Upper lobe of left lung (tissue), 6 donors: ENCODE measurements around the gene PTPRK. TPM values are rescaled to one million over a fixed set of nuclear protein-coding genes. Genes with fewer than 3 reads are reported as not detected.

Source experiments
- ATAC-seq, 2 donors: fragments of 200-7000 bp; cut with Tn5 transposase; one replicate each; pipeline ENCODE4 v1.9.1; 2022; ENCODE audit warnings: mild to moderate bottlenecking in 2 of 2, moderate library complexity in 2 of 2; ENCODE audit not compliant: low FRiP score in 2 of 2
- DNase-seq, 2 donors: peaks; one replicate each; pipeline ENCODE4 v3.0.0-alpha.2; 2019 to 2020
- H3K27ac ChIP-seq, 4 donors: fragments of 200-600 bp; sonication (generic); one replicate each; pipeline ENCODE4 v1.5.1; 2016 to 2019
- H3K27me3 ChIP-seq, 4 donors: fragments of 200-600 bp; sonication (generic); one replicate each; pipeline ENCODE4 v1.5.1; 2017 to 2019
- H3K36me3 ChIP-seq, 4 donors: fragments of 200-600 bp; sonication (generic); one replicate each; pipeline ENCODE4 v1.5.1; 2016 to 2019
- H3K4me1 ChIP-seq, 4 donors: fragments of 200-600 bp; sonication (generic); one replicate each; pipeline ENCODE4 v1.5.1; 2018 to 2019
- H3K4me3 ChIP-seq, 4 donors: fragments of 200-600 bp; sonication (generic); one replicate each; pipeline ENCODE4 v1.5.1; 2017 to 2019; ENCODE audit warnings: mild to moderate bottlenecking in 2 of 4, moderate library complexity in 1 of 4
- H3K9me3 ChIP-seq, 4 donors: fragments of 200-600 bp; sonication (generic); one replicate each; pipeline ENCODE4 v1.5.1; 2018 to 2019
- CTCF ChIP-seq, 6 experiments: fragments of 450-650 bp in 4 of 6; fragments of 200-600 bp in 2 of 6; sonication (generic) in 2 of 6; IDR thresholded peaks; one replicate each; pipeline ENCODE4 v1.5.1; 2016 to 2019; ENCODE audit warnings: antibody characterized with exemption in 6 of 6
- EP300 ChIP-seq, 4 donors: sonication (generic); formaldehyde crosslinking; IDR thresholded peaks; one replicate each; pipeline ENCODE4 v1.5.1; 2017; ENCODE audit warnings: antibody characterized with exemption in 4 of 4, control low read depth in 2 of 4
- POLR2A ChIP-seq, 4 donors: fragments of 450-650 bp; IDR thresholded peaks; one replicate each; pipeline ENCODE4 v1.5.1; 2016 to 2017; ENCODE audit warnings: antibody characterized with exemption in 4 of 4, mild to moderate bottlenecking in 2 of 4
- POLR2AphosphoS5 ChIP-seq, 2 donors: sonication (generic); formaldehyde crosslinking; IDR thresholded peaks; one replicate each; pipeline ENCODE4 v1.5.1; 2017; ENCODE audit warnings: antibody characterized with exemption in 2 of 2
- WGBS, 2 donors: methylation state at CpG; one replicate each; pipeline ENCODE4 v1.1.5; 2017 to 2018; 5-methylcytosine and 5-hydroxymethylcytosine counted together
- total RNA-seq, 6 donors: library from RNA; depleted of rRNA in 4 of 6; stranded (reverse); fragments of >200 nt in 4 of 6; gene quantifications; one replicate each; pipeline versions ENCODE4 v1.1.0 to v1.2.1, GENCODE V29; 2016 to 2021
- donor health status: DM: no; HTN: no; CAD: no; lungs with moderate emphysema.
- donor health status: DM: no; HTN: yes; CAD: no; lungs with severe emphysema.

Gene PTPRK
- total RNA-seq, 6 donors from 2014 or later: 42.7 to 97.4 (median 65.2) TPM

DNA sequence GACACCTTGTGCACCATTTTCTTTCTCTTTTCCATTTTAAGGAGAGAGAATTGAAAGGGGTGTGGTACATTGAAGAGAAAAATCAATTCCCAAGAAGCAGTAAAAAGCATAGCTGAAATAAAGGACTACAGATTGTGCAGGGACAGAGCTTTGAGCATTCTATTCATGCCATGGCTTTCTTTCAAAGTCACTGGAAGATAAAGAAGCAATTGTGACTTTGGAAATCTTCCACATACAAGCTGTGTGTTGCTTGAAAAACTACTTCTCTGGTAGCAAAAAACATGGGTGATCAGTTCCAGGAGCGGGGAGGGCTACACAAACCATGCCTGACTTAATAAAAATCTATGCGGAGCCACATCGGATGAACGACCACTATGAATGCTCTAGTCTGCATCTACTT is 389.4 kb downstream of the PTPRK start:
- ATAC-seq (no peak), DNase-seq (no peak)
- 92 to 100% methylated on average over 4 of the region's 4 CpGs for WGBS, 2 donors
- Histone ChIP-seq H3K27ac (no peak overlapping the region), H3K4me3 (no peak overlapping the region), H3K9me3 (no peaks in the 10 kb centered on the region), H3K36me3 (no peaks in the 10 kb centered on the region), H3K4me1 (peaks cover 0 to 11% (median 2%) of the 10 kb centered on the region in 4 donors), H3K27me3 (no peaks in the 10 kb centered on the region)
- TF ChIP-seq POLR2A (IDR thresholded peaks at IDR 0.05): no peak
- no peak for TF ChIP-seq POLR2AphosphoS5 (IDR thresholded peaks at IDR 0.05)
- no peak for TF ChIP-seq EP300 (IDR thresholded peaks at IDR 0.05)
- no peak for TF ChIP-seq CTCF (IDR thresholded peaks at IDR 0.05)

GRCh38 chr6:128129679-128130078 is 390.7 kb downstream of the PTPRK start:
- Histone ChIP-seq H3K9me3 (no peaks in the 10 kb centered on the region), H3K4me3 (no peak overlapping the region), H3K27me3 (no peaks in the 10 kb centered on the region), H3K27ac (no peak overlapping the region), H3K4me1 (peaks cover 0 to 11% (median 2%) of the 10 kb centered on the region in 4 donors), H3K36me3 (no peaks in the 10 kb centered on the region)
- ATAC-seq (no peak), DNase-seq (no peak)
- TF ChIP-seq CTCF (IDR thresholded peaks at IDR 0.05) (no peak), POLR2A (IDR thresholded peaks at IDR 0.05) (no peak), EP300 (IDR thresholded peaks at IDR 0.05) (no peak), POLR2AphosphoS5 (IDR thresholded peaks at IDR 0.05) (no peak)

- Histone ChIP-seq H3K27me3 (no peaks in the 10 kb centered on the region), H3K9me3 (no peaks in the 10 kb centered on the region), H3K4me3 (no peak overlapping the region), H3K27ac (no peak overlapping the region), H3K4me1 (peaks cover 0 to 11% (median 2%) of the 10 kb centered on the region in 4 donors), H3K36me3 (no peaks in the 10 kb centered on the region)
- TF ChIP-seq POLR2A (IDR thresholded peaks at IDR 0.05): no peak
- no peak for TF ChIP-seq EP300 (IDR thresholded peaks at IDR 0.05)
- no peak for TF ChIP-seq CTCF (IDR thresholded peaks at IDR 0.05)
- TF ChIP-seq POLR2AphosphoS5 (IDR thresholded peaks at IDR 0.05): no peak
- ATAC-seq (no peak), DNase-seq (no peak)
- 97 to 100% methylated on average over 1 of the region's 1 CpG for WGBS, 2 donors
Observed at GRCh38 chr6:128127650-128128049, 392.7 kb downstream of the PTPRK start.

DNA sequence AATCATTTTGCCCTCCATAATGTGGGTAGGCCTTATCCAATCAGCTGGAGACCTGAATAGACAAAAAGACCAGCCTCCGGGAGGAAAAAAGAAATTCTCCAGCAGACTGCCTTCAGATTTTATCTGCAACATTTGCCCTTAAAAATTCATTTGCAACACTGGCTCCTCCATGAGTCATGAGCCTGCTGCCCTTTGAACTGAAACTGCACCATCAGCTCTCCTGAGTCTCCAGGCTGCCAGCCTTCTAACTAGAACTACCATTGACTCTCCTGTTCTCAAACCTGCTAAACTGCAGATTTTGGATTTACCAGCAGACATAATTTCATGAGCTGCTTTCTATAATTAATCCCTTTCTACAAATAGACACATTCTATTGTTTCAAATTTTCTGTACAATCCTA is 395.7 kb downstream of the PTPRK start:
- WGBS, 2 donors: 95 to 100% methylated on average over 1 of the region's 1 CpG
- DNase-seq (no peak), ATAC-seq (no peak)

More for the DNA sequence above, 395.7 kb downstream of the PTPRK start:
- H3K4me1 ChIP-seq: no peaks in the 10 kb centered on the region
- H3K9me3 ChIP-seq: no peaks in the 10 kb centered on the region
- H3K27me3 ChIP-seq: no peaks in the 10 kb centered on the region
- H3K36me3 ChIP-seq: no peaks in the 10 kb centered on the region
- H3K4me3 ChIP-seq: no peak overlapping the region
- TF ChIP-seq POLR2A (IDR thresholded peaks at IDR 0.05): no peak
- no peak for TF ChIP-seq EP300 (IDR thresholded peaks at IDR 0.05)
- TF ChIP-seq CTCF (IDR thresholded peaks at IDR 0.05): no peak
- no peak for TF ChIP-seq POLR2AphosphoS5 (IDR thresholded peaks at IDR 0.05)
- no peak overlapping the region for H3K27ac ChIP-seq
